Measurements from ENCODE around the gene SH3YL1.

GRCh38 chr2:285531-285930 lies 21.7 kb upstream of the SH3YL1 start:
- TF ChIP-seq EZH2 (IDR thresholded peaks at IDR 0.05) (no peak), POLR2AphosphoS5 (IDR thresholded peaks at IDR 0.05; ENCODE audit: borderline replicate concordance, low read depth, low read length) (no peak), FOXP2 (optimal IDR thresholded peaks at IDR 0.05; ENCODE audit: control extremely low read depth, extremely low read length, insufficient read depth) (no peak)
